GM23338 (cell line): Measurements from ENCODE around the gene TTC5. TPM values are rescaled to one million over a fixed set of nuclear protein-coding genes. Genes with fewer than 3 reads are reported as not detected.

Experiments
- ATAC-seq: fragments of 200-7000 bp; cut with Tn5 transposase; 3 replicates; pipeline ENCODE4 v1.9.1; 2020
- DNase-seq: peaks from one replicate; pipeline ENCODE4 v3.0.0-alpha.2; 2015; ENCODE audit warnings: low spot score
- H2AFZ ChIP-seq: fragments of 200-600 bp; sonication (generic); 2 replicates; pipeline ENCODE4 v1.8.0; 2016; ENCODE audit warnings: antibody characterized with exemption, mild to moderate bottlenecking, moderate library complexity
- H3F3A ChIP-seq: fragments of 200-600 bp; sonication (generic); replicated peaks from 2 replicates; pipeline ENCODE4 v1.8.0; 2017; ENCODE audit warnings: antibody characterized with exemption, mixed run types, low read depth
- H3K27ac ChIP-seq: fragments of 200-600 bp; sonication (generic); 2 replicates; pipeline ENCODE4 v1.6.1; 2016; ENCODE audit warnings: low read depth
- H3K27me3 ChIP-seq: fragments of 200-600 bp; sonication (generic); 2 replicates; pipeline ENCODE4 v1.8.0; 2016; ENCODE audit warnings: mild to moderate bottlenecking, mixed run types, moderate library complexity; ENCODE audit not compliant: insufficient read depth
- H3K36me3 ChIP-seq: fragments of 200-600 bp; sonication (generic); 2 replicates; pipeline ENCODE4 v1.8.0; 2016; ENCODE audit warnings: mild to moderate bottlenecking; ENCODE audit not compliant: insufficient read depth
- H3K4me1 ChIP-seq: fragments of 200-600 bp; sonication (generic); 2 replicates; pipeline ENCODE4 v1.8.0; 2016; ENCODE audit warnings: mild to moderate bottlenecking, moderate library complexity; ENCODE audit not compliant: insufficient read depth
- H3K4me2 ChIP-seq: fragments of 200-600 bp; sonication (generic); 2 replicates; pipeline ENCODE4 v1.7.1; 2017; ENCODE audit warnings: mixed run types
- H3K4me3 ChIP-seq: fragments of 200-600 bp; sonication (generic); 2 replicates; pipeline ENCODE4 v1.6.1; 2016; ENCODE audit warnings: mixed run types
- H3K79me2 ChIP-seq: fragments of 200-600 bp; sonication (generic); replicated peaks from 2 replicates; pipeline ENCODE4 v1.8.0; 2017; ENCODE audit warnings: mild to moderate bottlenecking; ENCODE audit not compliant: insufficient read depth
- H3K9me2 ChIP-seq: fragments of 200-600 bp; sonication (generic); 2 replicates; pipeline ENCODE4 v1.8.0; 2017; ENCODE audit not compliant: insufficient read depth
- H4K20me1 ChIP-seq: fragments of 200-600 bp; sonication (generic); replicated peaks from 2 replicates; pipeline ENCODE4 v1.8.0; 2017; ENCODE audit warnings: mild to moderate bottlenecking; ENCODE audit not compliant: insufficient read depth
- H3K27ac Mint-ChIP-seq: 2 replicates; pipeline ENCODE4 v1.8.0; 2020; ENCODE audit warnings: inconsistent platforms, mild to moderate bottlenecking, moderate library complexity, mixed read lengths
- H3K27me3 Mint-ChIP-seq: 3 replicates; pipeline ENCODE4 v1.8.0; 2022; ENCODE audit warnings: low read depth, mild to moderate bottlenecking, moderate library complexity, mixed read lengths, inconsistent platforms; ENCODE audit not compliant: insufficient read depth, poor library complexity
- H3K36me3 Mint-ChIP-seq: 3 replicates; pipeline ENCODE4 v1.8.0; 2021; ENCODE audit warnings: low read depth, mild to moderate bottlenecking, inconsistent platforms, moderate library complexity, mixed read lengths
- H3K4me1 Mint-ChIP-seq: 3 replicates; pipeline ENCODE4 v1.8.0; 2020; ENCODE audit warnings: mild to moderate bottlenecking, inconsistent platforms, mixed read lengths
- H3K4me3 Mint-ChIP-seq: 3 replicates; pipeline ENCODE4 v1.8.0; 2021; ENCODE audit warnings: moderate library complexity, mild to moderate bottlenecking, inconsistent platforms, mixed read lengths
- H3K9me3 Mint-ChIP-seq: 3 replicates; pipeline ENCODE4 v1.8.0; 2020; ENCODE audit warnings: moderate library complexity, mild to moderate bottlenecking, inconsistent platforms, mixed read lengths
- CREB1 ChIP-seq: fragments of 250-450 bp; sonication (Bioruptor Pico); IDR thresholded peaks from 2 replicates; pipeline ENCODE4 v1.5.0; 2020; ENCODE audit warnings: low read depth, mild to moderate bottlenecking, moderate library complexity
- CTCF ChIP-seq, 2 experiments: fragments of 200-600 bp in 1 of 2; sonication (generic) in 1 of 2; conservative IDR thresholded peaks; 2 replicates each; pipeline versions ENCODE4 v1.5.1 to v1.6.1; 2016 to 2017; ENCODE audit warnings: antibody characterized with exemption in 2 of 2, low read depth in 2 of 2, mild to moderate bottlenecking in 2 of 2, moderate library complexity in 1 of 2
- EZH2 ChIP-seq: fragments of 200-600 bp; sonication (generic); IDR thresholded peaks from one replicate; pipeline ENCODE4 v1.8.0; 2017; ENCODE audit warnings: antibody characterized with exemption, mild to moderate bottlenecking, low read depth; ENCODE audit not compliant: unreplicated experiment
- EZH2phosphoT487 ChIP-seq: fragments of 200-600 bp; sonication (generic); IDR thresholded peaks from one replicate; pipeline ENCODE4 v1.8.1; 2018; ENCODE audit warnings: antibody characterized with exemption; ENCODE audit not compliant: unreplicated experiment
- JUNB ChIP-seq: IDR thresholded peaks from one replicate; pipeline ENCODE4 v1.6.1; 2016; ENCODE audit warnings: antibody characterized with exemption; ENCODE audit not compliant: unreplicated experiment
- NANOG ChIP-seq: IDR thresholded peaks from 2 replicates; pipeline ENCODE4 v1.6.1; 2016; ENCODE audit warnings: antibody characterized with exemption, borderline replicate concordance
- POLR2AphosphoS5 ChIP-seq: IDR thresholded peaks from 2 replicates; pipeline ENCODE4 v1.6.1; 2016; ENCODE audit warnings: antibody characterized with exemption, low read depth
- REST ChIP-seq: IDR thresholded peaks from one replicate; pipeline ENCODE4 v1.6.1; 2018; ENCODE audit warnings: antibody characterized with exemption; ENCODE audit not compliant: unreplicated experiment
- STAT1 ChIP-seq: IDR thresholded peaks from one replicate; pipeline ENCODE4 v1.6.1; 2016; ENCODE audit warnings: antibody characterized with exemption; ENCODE audit not compliant: unreplicated experiment
- ZNF114 ChIP-seq: fragments of 250-450 bp; sonication (Bioruptor Pico); IDR thresholded peaks from 2 replicates; pipeline ENCODE4 v1.5.0; 2020; ENCODE audit warnings: mild to moderate bottlenecking, moderate library complexity
- ZNF331 ChIP-seq: fragments of 250-450 bp; sonication (Bioruptor Pico); IDR thresholded peaks from 2 replicates; pipeline ENCODE4 v1.5.0; 2020; ENCODE audit warnings: low read depth, mild to moderate bottlenecking, moderate library complexity
- ZNF462 ChIP-seq: fragments of 250-450 bp; sonication (Bioruptor Pico); IDR thresholded peaks from 2 replicates; pipeline ENCODE4 v1.5.0; 2020; ENCODE audit warnings: mild to moderate bottlenecking, moderate library complexity
- polyA plus RNA-seq: library from polyadenylated mRNA; unstranded; fragments of >200 nt; fragmentation: Nextera tagmentation; extraction: Ambion mirVana; gene quantifications from 2 replicates; pipeline ENCODE4 v1.2.1, GENCODE V29; 2016
- total RNA-seq: library from RNA; depleted of rRNA; stranded (reverse); fragments of >200 nt; shearing (Covaris generic); gene quantifications from 2 replicates; pipeline ENCODE4 v1.2.3, GENCODE V29; 2014
- TF ChIP-seq, protein P1 (sequence below): IDR thresholded peaks from 2 replicates; pipeline ENCODE4 v1.6.1; 2016; ENCODE audit warnings: antibody characterized with exemption

The TTC5 gene
- total and polyA plus RNA-seq, 2 experiments from 2014 or later: 9.3 to 14.6 TPM

GRCh38 chr14:20333494-20333841 lies 27.7 kb upstream of the TTC5 start:
- no peak for DNase-seq
- Histone ChIP-seq H3K36me3 (peaks cover 11% of the 10 kb centered on the region; the same call in 1 of the 2 replicates), H3K4me2 (peak overlapping the region; percentile 66; the same call in 1 of the 2 replicates), H3K27me3 (no peaks in the 10 kb centered on the region), H4K20me1 (peaks cover 23% of the 10 kb centered on the region), H3F3A (no peaks in the 10 kb centered on the region; the same call in 1 of the 2 replicates), H2AFZ (no peak overlapping the region), H3K9me2 (no peaks in the 10 kb centered on the region), H3K79me2 (peaks cover 46% of the 10 kb centered on the region), H3K4me3 (peak overlapping the region; percentile 58), H3K27ac (peak overlapping the region; percentile 41; the same call in 1 of the 2 replicates), H3K4me1 (peaks cover 16% of the 10 kb centered on the region)
- peaks cover 3% of the 10 kb centered on the region for H3K27me3 Mint-ChIP-seq
- H3K4me1 Mint-ChIP-seq: peaks cover 27% of the 10 kb centered on the region
- H3K9me3 Mint-ChIP-seq: no peaks in the 10 kb centered on the region
- TF ChIP-seq NANOG (no peak), CREB1 (no peak), STAT1 (no peak), POLR2AphosphoS5 (no peak), EZH2 (no peak), ZNF462 (no peak), CTCF (conservative IDR thresholded peaks at IDR 0.05; ENCODE audit: low read depth in 2 of 2) (no peak), ZNF331 (CRISPR knock-in tag) (no peak), ZNF114 (no peak), JUNB (no peak), EZH2phosphoT487 (no peak), REST (no peak)
- TF ChIP-seq, protein P1, sequence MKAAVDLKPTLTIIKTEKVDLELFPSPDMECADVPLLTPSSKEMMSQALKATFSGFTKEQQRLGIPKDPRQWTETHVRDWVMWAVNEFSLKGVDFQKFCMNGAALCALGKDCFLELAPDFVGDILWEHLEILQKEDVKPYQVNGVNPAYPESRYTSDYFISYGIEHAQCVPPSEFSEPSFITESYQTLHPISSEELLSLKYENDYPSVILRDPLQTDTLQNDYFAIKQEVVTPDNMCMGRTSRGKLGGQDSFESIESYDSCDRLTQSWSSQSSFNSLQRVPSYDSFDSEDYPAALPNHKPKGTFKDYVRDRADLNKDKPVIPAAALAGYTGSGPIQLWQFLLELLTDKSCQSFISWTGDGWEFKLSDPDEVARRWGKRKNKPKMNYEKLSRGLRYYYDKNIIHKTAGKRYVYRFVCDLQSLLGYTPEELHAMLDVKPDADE: no peak
- ATAC-seq: no peak; the same call in 2 of the 3 replicates
- peak overlapping the region; percentile 99 for H3K27ac Mint-ChIP-seq
- H3K4me3 Mint-ChIP-seq: peak overlapping the region; percentile 98
- H3K36me3 Mint-ChIP-seq: peaks cover 39% of the 10 kb centered on the region
